Measurements from ENCODE around the gene HSPG2. TPM values are rescaled to one million over a fixed set of nuclear protein-coding genes. Genes with fewer than 3 reads are reported as not detected.
"Not testable (repeated sequence)": the region's sequence is repeated elsewhere in the genome, so short reads cannot be mapped to it uniquely, and the experiment has no call there.

HSPG2 gene
- total RNA-seq, 1 donor from 2014 or later = 1,406 TPM

DNA sequence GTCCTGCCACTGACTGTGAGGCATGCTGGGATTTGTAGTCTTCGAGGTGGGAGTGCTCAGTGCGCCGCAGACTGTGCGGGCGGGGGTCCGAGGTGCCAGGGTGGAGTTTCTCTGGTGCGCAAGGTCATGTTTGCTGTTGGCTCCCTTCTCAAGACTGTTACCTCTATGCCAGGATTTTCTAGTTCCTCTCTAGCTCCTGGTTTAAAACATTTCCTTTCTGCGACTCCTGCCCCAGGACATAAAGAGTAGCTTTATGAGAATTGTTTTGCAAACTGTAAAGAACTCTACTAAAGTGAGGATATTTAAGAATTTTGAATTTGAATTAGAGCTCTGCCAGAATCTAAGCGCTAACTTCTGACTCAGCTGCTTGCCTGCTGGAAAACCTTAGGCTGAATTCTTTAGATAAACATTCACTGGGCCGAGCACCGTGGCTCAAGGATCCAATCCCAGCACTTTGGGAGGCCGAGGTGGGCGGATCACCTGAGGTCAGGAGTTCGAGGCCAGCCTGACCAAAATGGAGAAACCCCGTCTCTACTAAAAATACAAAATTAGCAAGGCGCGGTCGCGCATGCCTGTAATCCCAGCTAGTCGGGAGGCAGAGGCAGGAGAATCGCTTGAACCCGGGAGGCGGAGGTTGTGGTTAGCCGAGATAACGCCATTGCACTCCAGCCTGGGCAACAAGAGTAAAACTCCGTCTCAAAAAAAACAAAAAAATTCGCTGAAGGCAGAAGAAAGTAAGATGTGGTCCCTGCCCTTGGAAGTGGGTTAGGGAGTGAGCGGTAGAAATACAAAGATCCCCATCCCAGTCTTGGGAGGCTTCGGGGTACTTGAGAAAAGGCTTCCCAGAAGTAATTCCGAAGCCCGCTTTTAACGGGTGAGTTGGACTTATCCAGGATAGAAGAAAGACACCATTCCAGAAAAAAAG lies 153.2 kb downstream of the HSPG2 start:
- DNase-seq = no peak

DNA sequence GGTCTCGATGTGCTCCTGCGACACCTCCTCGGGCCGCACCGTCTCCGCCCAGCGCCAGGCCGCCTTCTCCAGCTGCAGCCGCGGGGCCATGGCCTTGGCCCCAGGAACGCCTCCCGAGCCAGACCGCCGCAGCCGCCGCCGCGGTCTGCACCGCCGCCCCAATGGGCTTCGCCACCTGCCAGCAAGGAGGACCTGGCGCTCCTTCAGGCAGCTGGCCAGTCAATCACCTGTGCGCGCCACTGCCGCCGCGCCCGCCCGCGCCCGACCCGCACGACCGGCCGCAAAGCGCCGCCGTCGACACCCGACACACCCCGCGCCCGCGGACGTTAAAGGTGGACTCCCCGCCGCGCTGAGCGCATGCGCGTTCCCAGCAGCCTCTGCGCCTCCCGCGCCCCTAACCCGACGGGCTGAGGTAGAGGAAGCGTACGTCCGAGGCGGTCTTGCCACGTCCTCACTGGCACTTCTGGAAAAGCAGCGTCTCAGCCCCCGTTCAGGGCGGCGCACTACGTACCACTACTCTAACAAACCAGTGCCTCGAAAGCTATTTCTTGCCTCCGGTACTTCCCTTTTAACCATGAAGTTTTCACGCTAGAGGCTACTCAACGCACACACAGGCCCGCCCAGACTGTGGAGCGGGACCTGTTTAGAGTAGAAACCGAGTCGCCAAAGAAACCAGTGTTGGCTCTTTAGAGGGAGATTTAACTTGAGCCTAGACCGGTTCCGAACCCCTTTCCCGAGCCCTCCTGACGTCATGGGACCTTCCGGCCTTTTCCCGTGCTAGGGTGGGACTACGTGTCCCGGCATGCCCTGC lies 154.0 kb downstream of the HSPG2 start, which contains the start of gene USP48:
Gene USP48 (minus strand): TSS at position 282 of the 811 bp plus-strand sequence. CDS start 192 bp downstream, at position 90.
- DNase-seq = peak; percentile 97

DNA sequence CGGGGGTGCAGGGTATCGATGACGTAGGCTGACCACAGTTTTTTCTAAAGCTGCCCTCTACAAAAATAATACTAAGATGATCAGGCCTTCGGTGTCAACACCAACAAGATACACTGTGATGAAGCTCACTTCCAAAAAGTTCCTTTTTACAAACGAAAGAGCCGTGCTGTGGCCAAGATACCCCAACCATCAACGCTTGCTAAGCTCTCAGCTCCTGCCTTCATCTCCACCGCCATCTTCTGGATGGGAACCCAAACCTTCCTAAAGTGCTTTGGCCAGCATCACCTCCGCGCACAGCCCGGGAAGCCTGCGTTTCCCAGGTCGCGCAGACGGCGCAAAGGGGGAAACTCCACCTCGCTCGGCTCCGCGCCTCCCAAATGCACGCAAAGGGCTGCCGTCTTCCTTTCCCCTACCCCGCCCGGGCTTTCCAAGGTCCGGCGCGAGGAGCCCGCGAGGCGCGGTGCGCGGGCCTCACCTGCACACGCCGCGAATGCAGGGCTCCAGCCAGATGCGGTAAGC lies 154.7 kb downstream of the HSPG2 start:
- DNase-seq = peak; percentile 84

DNA sequence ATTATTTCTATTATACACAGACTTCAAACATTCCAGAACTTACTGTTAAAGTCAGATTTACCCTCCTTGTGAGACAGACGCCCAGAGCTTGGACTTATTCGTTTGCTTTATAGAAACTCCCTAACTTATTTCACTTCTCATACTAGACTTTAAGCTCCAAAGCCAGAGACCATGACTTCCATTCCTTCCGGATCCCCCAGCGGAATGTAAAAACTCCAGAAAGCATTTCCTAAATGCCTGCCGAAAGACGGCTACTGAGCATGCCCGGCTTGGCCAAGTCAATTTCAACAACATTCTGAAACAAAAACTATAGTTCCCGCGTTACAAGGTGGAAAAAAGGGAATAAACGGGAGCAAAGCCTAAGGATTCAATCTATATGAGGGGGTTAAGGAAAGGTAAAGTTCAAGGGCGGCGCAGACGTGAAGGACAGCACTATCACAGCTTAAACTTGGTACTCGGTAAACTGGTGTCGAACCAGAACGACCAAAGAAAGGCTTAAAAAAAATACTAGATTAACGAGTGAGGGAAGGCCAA lies 155.2 kb downstream of the HSPG2 start:
- DNase-seq = peak; percentile 79

DNA sequence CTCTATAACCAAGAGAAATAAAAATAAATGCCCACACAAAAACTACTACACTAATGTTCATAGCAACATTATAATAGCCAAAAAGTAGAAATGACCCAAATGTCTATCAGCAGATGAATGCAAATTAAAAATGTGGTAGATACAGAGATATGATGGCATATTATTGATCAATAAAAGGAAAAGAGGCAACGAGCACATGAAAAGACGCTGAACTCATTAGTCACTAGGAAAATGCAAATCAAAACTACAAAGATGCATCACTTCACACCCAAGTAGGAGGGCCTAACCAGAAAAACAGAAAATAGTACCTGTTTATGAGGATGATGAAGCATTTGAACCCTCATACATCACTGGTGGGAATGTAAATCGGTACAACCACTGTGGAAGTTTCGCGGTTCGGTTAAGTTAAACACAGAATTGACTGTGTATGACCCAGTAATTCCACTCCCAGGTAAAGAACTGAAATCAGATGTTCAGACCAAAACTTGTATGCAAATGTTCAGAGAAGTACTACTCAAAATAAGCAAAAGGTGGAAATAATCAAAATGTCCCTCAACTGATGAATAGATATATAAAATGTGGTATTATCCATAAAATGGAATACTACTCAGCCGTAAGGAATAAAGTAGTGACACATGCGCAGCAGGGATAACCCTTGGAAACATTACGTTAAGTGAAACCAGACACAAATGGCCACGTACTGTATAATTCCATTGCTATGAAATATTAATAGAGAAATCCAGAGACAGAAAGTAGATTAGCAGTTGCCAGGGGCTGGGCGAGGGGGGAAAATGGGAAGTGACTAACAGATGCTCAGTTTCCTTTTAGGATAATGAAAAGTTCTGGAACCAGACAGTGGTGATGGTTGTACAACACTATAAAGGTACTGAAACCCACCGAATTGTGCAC lies 157.2 kb downstream of the HSPG2 start:
- peak; percentile 90 for DNase-seq

DNA sequence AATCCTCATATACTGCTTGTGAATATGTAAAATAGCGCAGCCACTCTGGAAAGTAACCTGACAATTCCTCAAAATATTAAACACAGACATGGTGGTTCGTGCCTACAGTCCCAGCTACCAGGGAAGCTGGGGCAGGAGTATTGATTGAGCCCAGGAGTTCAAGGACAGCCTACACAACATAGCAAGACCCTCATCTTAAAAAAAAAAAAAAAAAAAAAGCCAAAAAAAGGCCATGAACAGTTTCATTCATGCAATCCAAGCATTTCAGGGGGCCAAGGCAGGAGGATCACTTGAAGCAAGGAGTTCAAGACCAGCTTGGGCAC lies 158.7 kb downstream of the HSPG2 start:
- no peak for DNase-seq

DNA sequence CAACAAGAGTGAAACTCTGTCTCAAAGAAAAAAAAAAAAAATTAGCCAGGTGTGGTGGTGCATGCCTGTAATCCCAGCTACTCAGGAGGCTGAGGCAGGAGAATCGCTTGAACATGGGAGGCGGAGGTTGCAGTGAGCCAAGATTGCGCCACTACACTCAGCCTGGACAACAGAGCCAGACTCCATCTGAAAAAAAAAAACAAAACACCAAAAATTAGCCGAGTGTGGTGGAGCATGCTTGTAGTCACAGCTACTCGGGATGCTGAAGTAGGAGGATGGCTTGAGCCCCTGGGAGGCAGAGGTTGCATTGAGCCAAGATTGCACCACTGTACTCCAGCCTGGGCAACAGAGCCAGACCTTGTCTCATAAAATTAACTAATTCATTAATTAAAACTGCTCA lies 160.2 kb downstream of the HSPG2 start:
- not testable (repeated sequence) for DNase-seq

DNA sequence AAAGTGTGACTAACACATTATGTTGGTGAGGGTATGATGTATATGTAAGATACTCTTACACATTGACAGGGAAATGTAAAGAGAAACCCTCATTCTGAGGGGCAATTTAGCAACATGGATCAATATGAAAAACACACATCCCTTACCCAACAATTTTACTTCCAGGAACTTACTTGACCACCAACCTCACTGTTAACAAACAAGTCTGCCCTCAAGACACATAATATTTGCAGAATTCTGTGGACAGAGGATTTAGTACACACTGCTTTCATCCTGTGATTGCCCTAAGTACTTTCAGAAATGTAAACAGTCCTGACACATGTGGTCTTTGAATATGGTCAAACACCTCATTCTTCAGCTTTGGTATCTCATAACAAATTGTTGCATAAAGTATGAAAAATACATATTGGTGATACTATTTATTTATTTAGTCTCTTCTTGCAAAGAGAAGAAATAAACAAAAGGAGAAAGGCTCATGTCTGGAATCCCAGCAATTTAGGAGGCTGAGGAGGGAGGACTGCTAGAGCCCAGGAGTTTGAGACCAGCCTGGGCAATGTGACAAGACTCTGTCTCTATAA lies 161.0 kb downstream of the HSPG2 start:
- peak; percentile 10 for DNase-seq

DNA sequence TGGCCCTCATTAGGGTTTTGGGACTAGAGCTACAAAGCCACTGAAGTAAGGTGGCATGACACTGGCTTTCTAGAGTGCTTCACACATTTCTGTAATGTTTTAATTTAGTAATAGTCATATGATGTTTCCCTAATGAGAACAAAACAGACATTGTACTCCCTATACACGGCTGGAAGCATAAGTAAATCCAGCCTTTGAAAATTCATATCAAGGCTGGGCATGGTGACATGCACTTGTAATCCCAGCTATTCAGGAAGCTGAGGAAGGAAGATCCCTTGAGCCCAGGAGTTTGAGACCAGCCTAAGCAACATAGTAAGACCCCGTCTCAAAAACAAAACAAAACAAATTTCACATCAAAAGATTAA lies 161.6 kb downstream of the HSPG2 start:
- peak; percentile 42 for DNase-seq

DNA sequence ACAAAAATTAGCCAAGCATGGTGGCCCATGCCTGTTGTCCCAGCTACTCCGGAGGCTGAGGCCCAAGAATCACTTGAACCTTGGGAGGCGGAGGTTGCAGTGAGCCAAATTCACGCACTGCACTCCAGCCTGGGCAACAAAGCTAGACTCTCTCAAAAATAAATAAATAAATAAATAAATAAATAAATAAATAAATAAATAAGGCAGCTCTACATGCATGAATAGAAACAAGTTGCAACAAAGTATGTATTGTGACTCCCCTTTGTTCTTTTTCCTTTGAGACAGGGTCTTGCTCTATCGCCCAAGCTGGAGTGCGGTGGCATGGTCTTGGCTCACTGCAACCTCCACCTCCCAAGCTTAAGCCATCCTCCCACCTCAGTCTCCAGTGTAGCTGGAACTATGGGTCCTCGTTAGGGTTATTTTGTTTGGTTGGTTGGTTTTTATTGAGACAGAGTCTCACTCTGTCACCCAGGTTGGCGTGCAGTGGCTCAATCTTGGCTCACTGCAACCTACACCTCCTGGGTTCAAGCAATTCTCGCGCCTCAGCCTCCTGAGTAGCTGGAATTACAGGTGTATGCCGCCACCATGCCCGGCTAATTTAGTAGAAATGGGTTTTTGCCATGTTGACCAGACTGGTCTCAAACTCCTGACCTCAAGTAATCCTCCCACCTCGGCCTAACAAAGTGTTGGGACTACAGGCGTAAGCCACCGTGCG lies 162.1 kb downstream of the HSPG2 start:
- no peak for DNase-seq

DNA sequence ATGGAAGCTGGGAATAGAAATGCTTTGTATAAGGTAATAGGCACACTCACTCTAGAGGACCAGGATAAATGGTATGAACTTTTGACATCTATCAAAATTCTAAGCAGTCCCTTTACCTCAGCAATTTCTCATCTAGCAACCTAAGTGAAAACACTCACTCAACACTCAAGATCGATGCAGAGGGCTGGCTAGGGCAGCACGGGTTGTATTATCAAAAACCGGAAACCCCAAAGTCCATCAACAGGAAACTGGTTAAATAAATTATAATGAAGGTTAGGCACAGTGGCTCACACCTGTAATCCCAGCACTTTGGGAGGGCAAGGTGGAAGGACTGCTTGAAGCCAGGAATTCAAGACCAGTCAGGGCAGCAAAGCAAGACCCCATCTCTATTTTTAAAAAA lies 163.5 kb downstream of the HSPG2 start:
- peak; percentile 70 for DNase-seq

Other genes with a start within 250 kb of the HSPG2 start
- gene USP48, start 154.2 kb downstream of the HSPG2 start, total RNA-seq = 81.9 and 125 TPM in 2 replicates
- gene LDLRAD2, start 125.0 kb downstream of the HSPG2 start, total RNA-seq = 0.05 and 0.17 TPM in 2 replicates
- not detected in 2 replicates for gene CELA3B, start 39.7 kb upstream of the HSPG2 start, total RNA-seq
- gene CELA3A, start 64.3 kb upstream of the HSPG2 start, total RNA-seq = not detected in 2 replicates
- gene CDC42, start 115.4 kb upstream of the HSPG2 start, total RNA-seq = 483 and 772 TPM in 2 replicates
- under 0.01 and 0.14 TPM in 2 replicates for gene WNT4, start 205.8 kb upstream of the HSPG2 start, total RNA-seq

All from dermis blood vessel endothelial cell (primary cell).